Endometrium (tissue), 2 donors: Measurements from ENCODE around the gene TRAF3IP1.
"Not testable (repeated sequence)": the region's sequence is repeated elsewhere in the genome, so short reads cannot be mapped to it uniquely, and the experiment has no call there.

ENCODE experiments used
- FAIRE-seq: peaks from 2 replicates; lab custom pipeline; 2012; peaks lifted over from hg19 to GRCh38; lab: Jason Lieb, UNC
- donor health status: control.
- donor health status: control.

The TRAF3IP1 gene

DNA sequence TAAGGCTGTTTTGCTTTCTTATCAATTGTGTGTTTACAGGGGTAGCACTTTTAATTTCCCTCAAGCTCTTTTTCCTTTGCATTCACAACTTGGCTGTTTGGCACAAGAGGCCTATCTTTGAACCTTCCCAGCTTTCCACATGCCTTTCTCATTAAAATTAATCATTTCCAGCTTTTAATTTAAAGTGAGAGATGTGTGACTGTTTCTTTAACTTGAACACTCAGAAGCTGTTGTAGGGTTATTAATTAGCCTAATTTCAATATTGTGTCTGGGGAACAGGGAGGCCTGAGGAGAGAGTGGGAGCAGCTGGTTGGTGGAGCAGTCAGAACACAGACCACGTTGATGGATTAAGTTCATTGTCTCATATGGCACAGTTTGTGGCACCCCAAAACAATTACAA, 111.1 kb downstream of the TRAF3IP1 start:
- FAIRE-seq, result no peak

- FAIRE-seq, result no peak
Measured at GRCh38 chr2:238433300-238433915, 113.1 kb downstream of the TRAF3IP1 start.

DNA sequence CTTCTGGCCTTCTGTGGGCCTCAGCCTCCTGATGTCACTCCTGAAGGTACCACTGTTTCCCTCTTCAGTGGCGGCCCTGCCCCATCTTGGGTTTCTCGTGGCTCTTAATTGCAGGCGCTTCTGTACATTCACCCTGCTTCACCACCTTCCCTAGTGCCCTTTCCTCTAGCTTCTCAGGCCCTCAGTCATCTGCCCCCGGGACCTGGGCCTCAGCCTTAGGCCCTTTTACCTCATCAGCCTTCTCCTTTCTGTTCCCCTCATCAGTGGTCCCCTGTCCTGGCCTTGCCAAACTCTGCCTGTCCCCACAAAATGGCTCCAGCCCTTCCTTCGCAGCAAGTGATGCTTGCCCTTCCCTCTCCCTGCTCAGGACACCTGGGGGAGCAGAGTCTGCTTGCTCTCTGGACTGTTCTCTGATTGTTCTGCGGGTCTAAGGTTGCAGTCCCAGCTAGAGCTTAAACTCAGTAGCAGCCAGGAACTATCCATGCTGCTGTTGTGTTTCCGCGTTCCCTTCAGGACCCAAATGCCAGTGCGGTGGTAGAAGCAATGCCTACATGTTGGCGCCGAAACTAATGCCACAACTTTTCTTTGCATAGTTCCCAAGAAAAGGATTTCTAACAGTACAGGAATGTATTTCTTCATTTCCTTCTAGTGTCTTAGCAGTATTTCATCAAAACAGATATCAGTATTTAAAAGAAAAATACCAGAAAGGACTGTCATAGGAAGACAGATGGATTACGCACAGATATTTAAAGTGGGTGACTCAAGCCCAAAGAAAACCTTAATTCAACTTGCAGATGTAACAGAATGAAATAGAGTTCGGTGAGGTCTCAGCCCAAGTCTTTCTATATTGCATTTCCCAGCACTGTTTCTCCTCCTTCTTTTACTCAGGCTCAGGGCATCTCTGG, 113.9 kb downstream of the TRAF3IP1 start:
- FAIRE-seq, result no peak

DNA sequence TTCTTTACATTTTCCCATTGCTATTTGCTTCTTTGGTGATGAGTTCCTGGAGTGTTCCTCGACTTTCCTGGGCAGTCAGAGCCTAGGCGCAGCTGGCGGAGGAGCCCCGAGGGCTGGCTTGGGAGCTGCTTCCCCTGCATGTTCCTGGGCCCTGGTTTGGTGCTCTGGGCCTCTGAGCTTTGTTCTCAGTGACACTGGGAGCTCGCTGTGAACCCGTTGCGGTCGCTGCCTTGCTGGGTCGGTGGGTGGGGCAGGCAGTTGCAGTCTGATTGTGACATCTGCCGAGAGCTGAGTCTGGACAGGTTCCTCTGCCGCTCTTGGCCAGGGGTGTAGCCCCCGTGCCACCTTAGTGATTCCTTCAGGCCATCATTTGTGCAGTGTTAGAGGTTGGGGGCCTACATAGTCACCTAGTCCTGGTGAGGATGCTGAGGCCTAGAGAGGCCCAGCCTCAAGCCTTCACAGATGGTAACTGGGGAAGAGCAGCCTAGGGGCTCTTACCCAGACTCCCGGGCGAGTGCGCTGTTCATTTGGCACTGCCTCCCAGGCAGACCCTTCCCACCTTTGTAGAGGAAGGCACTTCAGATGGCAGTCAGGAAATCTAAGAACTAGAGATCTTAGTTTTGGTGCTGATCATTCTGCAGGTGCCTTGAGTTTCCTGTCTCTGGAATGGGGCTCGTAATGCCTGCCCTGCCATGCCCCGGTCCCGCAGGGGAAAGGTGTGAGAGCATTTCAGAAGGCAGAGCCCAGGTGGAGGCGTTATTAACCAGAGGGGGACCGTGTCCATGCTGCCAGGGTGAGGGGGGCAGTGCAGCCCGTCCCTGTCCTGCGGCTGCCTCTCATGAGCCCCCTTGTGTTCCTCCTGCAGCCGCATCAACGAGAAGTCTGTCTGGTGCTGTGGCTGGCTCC, 114.8 kb downstream of the TRAF3IP1 start:
- FAIRE-seq, result no peak

- no peak for FAIRE-seq
Measured at GRCh38 chr2:238435752-238436096, 115.4 kb downstream of the TRAF3IP1 start.

DNA sequence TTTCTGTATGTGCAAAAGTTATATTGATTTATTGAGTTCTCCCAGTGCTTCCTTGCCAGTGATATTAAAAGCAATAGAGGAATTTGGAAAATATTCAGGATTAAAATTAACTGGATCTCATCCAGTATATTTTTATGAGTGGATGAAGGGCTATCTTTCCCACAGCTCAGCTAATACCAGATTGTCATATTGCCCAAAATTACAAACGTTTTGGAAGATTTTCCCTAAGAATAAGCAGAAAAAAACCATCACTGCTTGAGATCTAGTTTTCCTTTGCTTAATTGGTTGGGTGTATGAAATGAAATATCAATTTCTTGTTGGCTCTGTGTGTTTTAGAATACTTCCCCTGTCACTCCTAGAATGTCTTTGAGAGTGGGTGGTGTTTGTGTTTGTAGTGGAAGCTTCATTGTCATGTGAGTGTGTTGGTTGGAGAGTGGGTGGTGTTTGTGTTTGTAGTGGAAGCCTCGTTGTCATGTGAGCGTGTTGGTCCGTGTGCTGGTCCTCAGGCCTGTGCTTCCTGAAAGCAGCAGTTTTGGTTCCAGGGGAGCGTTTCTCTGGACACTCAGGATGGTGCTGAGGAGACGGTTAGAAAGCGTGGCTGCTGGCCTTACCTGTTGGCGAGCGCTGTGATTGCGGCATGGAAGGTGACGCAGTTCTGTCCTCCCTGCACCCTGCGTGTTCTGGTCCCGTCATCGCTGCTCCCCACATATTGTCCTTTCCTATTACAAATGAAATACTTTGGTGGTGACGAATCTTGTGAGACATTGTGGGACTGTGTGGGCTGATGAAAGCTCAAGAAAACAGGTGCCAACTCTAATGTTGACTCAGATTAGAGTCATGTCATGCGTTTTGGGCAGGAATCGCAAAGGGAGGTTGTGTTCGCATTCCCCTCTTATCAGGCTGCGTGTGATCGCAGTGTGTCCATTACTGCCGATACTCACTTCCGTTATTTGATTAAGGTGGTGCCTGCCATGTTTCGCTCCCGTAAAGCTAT, 118.8 kb downstream of the TRAF3IP1 start:
- FAIRE-seq, result no peak

GRCh38 chr2:238439917-238440316, 119.6 kb downstream of the TRAF3IP1 start:
- FAIRE-seq, result no peak

- FAIRE-seq, result no peak
Measured at GRCh38 chr2:238440331-238440730, 120.0 kb downstream of the TRAF3IP1 start.

- FAIRE-seq, result no peak
Measured at GRCh38 chr2:238440767-238441166, 120.4 kb downstream of the TRAF3IP1 start.

DNA sequence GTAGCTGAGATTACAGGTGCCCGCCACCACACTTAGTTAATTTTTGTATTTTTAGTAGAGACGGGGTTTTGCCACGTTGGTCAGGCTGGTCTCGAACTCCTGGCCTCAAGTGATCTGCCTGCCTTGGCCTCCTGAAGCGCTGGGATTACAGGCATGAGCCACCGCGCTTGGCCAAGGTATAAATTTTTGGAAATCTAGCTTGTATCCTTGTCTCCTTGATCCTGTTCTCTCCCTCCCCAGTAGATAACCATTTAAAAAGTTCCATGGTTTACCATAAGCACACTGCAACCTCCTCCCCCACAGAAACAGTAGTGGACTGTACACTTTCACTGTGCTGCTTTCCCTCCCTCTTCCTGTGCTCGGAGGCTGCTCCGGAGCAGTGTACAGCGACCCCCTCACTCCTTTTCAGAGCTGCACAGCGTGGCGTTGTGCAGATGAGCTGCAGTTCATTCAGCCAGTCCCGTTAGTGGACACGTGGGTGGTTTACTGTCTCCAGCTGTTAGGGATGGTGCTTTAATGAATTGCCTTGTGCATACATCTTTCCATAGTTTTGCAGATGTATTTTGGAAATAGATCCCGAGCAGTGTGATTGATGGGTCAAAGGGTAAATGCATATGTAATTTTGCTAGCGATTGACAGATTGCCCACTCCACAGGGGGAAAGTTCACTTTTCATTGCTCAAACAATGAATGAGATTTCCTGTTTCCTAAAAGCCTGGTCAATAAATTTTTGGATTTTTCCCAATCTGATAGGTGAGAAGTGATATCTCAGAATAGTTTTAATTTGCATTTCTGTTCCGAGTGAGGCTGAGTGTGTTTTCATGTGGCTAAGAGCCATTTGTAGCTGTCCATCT, 121.2 kb downstream of the TRAF3IP1 start:
- FAIRE-seq, result no peak

GRCh38 chr2:238442257-238442656, 121.9 kb downstream of the TRAF3IP1 start:
- FAIRE-seq, result not testable (repeated sequence)

GRCh38 chr2:238444242-238444641, 123.9 kb downstream of the TRAF3IP1 start:
- no peak for FAIRE-seq

GRCh38 chr2:238445409-238446190, 125.3 kb downstream of the TRAF3IP1 start:
- no peak for FAIRE-seq

- FAIRE-seq, result no peak
Measured at GRCh38 chr2:238446371-238446770, 126.1 kb downstream of the TRAF3IP1 start.

DNA sequence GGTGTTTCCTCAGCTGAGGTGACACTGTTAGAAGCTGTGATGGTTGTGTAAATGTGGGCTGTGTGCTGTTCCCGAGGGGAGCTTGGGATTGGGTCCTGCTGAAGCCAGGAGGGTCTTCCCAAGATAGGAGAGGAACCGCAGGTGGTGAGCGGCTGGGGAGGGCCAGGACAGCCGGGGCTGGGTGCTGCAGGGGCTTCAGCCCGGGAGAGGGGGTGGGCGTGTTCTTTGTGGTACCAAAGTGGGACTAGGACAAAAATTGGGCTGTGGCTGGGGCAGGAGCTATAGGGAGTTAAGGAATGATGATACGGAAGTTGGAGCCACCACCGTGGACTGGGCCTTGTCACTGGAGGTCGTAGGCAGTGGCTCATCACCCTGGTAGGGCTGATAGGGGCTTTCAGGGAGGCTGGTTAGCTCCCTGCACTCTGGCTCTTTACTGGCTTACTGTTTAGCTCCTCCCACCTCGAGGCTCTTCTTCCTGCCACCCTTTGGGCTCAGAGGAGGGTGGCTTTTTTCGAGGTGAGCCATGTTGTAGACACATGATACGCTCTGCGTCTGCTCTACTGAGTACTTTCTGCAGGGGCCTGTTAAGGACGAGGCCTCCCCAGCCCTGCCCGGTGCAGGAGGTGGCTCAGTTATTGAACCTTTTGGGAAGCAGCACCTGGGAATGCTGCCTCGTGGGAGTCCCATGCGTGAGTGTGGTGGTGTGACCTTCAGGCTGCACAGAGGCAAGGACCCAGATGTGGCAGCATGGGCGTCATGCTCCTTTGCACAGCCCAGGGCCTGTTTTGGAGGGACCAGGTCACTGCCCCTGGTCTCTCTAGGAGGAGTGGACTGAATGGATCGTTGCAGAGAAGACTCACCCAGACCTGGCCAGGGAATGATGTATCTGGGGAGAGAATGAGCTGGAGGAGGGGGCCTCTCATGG, 128.0 kb downstream of the TRAF3IP1 start:
- FAIRE-seq, result no peak

DNA sequence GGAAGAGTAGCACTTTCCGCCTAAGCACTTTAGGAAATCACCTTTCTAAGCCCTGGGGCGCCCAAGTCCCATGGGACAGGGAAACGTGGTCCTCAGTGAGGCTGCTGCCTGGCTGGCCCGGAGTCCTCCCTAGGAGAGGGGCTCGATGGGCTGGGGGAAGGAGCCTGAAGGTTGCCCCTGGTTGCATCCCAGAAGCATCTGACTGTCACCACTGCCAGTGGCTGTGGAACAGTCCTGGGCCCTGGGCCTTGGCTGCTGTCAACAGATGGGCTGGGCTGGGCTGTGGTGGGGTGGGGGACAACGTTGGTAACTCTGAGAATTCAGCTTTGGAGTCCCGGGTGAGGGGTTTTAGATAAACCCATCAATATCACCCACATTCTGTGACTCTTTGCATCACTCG, 128.9 kb downstream of the TRAF3IP1 start:
- no peak for FAIRE-seq

GRCh38 chr2:238449909-238450417, 129.6 kb downstream of the TRAF3IP1 start:
- FAIRE-seq, result no peak

- FAIRE-seq, result no peak
Measured at GRCh38 chr2:238450440-238450861, 130.1 kb downstream of the TRAF3IP1 start.
